Measurements from ENCODE around the gene EGFR.

Gene EGFR

GRCh38 chr7:55255496-55256445 is 237.0 kb downstream of the EGFR start:
- peak; percentile 82 for DNase-seq

GRCh38 chr7:55258631-55259030 is 239.8 kb downstream of the EGFR start:
- DNase-seq = no peak

GRCh38 chr7:55260171-55260570 is 241.4 kb downstream of the EGFR start:
- no peak for DNase-seq

GRCh38 chr7:55260676-55261385 is 242.0 kb downstream of the EGFR start:
- DNase-seq = no peak
